ENCODE data around the gene PNPLA3.
A peak's percentile ranks its signal among the peaks of the same experiment; 100 is the strongest.

The PNPLA3 gene

GRCh38 chr22:43910178-43910695 is 13.4 kb upstream of the PNPLA3 start:
- peaks cover 5% of the 10 kb centered on the region; the same call in 1 of the 2 replicates for H3K4me1 ChIP-seq (ENCODE audit: insufficient read depth, low read length)
- H3K27me3 ChIP-seq (ENCODE audit: insufficient read depth, low read length), result no peaks in the 10 kb centered on the region; the same call in 1 of the 2 replicates
- no peak overlapping the region for H3K4me3 ChIP-seq (ENCODE audit: low read length)
- no peaks in the 10 kb centered on the region for H3K36me3 ChIP-seq (ENCODE audit: insufficient read depth, low read depth, low read length)
- H3K9ac ChIP-seq (ENCODE audit: low read depth, low read length), result no peak overlapping the region
- H3K9me3 ChIP-seq (ENCODE audit: insufficient read depth, low read depth, low read length), result no peaks in the 10 kb centered on the region
- H3K27ac ChIP-seq (ENCODE audit: low read length), result no peak overlapping the region

DNA sequence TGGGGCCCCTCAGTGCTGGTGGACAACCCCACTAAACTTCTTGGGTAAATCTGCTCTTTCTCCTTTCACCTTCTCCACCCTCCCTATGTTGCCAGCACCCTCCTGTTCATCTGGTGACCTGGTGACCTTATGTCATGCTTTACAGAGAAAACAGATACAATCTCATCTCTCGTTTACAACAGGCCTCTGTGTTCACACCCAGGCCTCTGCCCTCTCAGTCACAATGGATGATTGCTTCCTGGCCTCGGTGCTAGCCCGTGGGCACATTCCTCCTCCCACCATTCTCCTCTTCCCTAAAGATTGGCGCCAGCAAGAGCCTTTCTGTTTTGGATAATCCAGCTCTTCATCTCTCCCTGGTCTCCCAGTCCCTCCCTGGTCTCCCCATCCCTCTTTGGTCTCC is 12.3 kb upstream of the PNPLA3 start:
- Histone ChIP-seq H3K4me1 (ENCODE audit: insufficient read depth, low read length) (peaks cover 5% of the 10 kb centered on the region; the same call in 1 of the 2 replicates), H3K36me3 (ENCODE audit: insufficient read depth, low read depth, low read length) (no peaks in the 10 kb centered on the region)

DNA sequence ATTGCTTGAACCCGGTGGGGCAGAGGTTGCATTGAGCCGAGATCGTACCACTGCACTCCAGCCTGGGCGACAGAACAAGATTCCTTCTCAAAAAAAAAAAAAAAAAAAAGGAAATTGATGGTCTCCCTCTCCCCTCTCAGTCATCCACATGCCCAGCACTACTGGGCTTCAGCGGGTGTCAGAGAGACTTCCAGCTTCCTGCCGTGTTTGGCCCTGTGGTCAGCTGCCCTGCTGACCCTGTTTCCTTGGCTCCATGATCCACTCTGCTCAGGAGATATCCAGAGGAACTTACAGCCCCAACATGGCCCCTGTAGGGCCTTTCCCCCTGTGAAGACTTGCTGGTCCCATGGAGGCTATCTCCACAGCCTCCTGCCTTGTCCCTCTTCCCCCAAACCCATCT is 6.1 kb upstream of the PNPLA3 start:
- no peak overlapping the region for H3K9ac ChIP-seq (ENCODE audit: low read depth, low read length)
- H3K4me1 ChIP-seq (ENCODE audit: insufficient read depth, low read length), result no peaks in the 10 kb centered on the region
- H3K4me3 ChIP-seq (ENCODE audit: low read length), result no peak overlapping the region

More for the DNA sequence above, 12.3 kb upstream of the PNPLA3 start:
- no peak overlapping the region for H3K9ac ChIP-seq (ENCODE audit: low read depth, low read length)
- no peak overlapping the region for H3K27ac ChIP-seq (ENCODE audit: low read length)
- H3K4me3 ChIP-seq (ENCODE audit: low read length), result no peak overlapping the region
- H3K27me3 ChIP-seq (ENCODE audit: insufficient read depth, low read length), result no peaks in the 10 kb centered on the region; the same call in 1 of the 2 replicates
- H3K9me3 ChIP-seq (ENCODE audit: insufficient read depth, low read depth, low read length), result no peaks in the 10 kb centered on the region

GRCh38 chr22:43919106-43919973 is 4.3 kb upstream of the PNPLA3 start:
- no peaks in the 10 kb centered on the region for H3K27me3 ChIP-seq (ENCODE audit: insufficient read depth, low read length)
- no peaks in the 10 kb centered on the region for H3K36me3 ChIP-seq (ENCODE audit: insufficient read depth, low read depth, low read length)
- H3K27ac ChIP-seq (ENCODE audit: low read length), result no peak overlapping the region

More for the DNA sequence above, 6.1 kb upstream of the PNPLA3 start:
- Histone ChIP-seq H3K27ac (ENCODE audit: low read length) (no peak overlapping the region), H3K9me3 (ENCODE audit: insufficient read depth, low read depth, low read length) (no peaks in the 10 kb centered on the region), H3K36me3 (ENCODE audit: insufficient read depth, low read depth, low read length) (no peaks in the 10 kb centered on the region), H3K27me3 (ENCODE audit: insufficient read depth, low read length) (no peaks in the 10 kb centered on the region)

GRCh38 chr22:43921370-43921769 is 2.2 kb upstream of the PNPLA3 start:
- H3K27me3 ChIP-seq (ENCODE audit: insufficient read depth, low read length), result no peaks in the 10 kb centered on the region
- H3K9me3 ChIP-seq (ENCODE audit: insufficient read depth, low read depth, low read length), result no peaks in the 10 kb centered on the region
- H3K4me1 ChIP-seq (ENCODE audit: insufficient read depth, low read length), result peaks cover 12% of the 10 kb centered on the region; the same call in 1 of the 2 replicates
- H3K9ac ChIP-seq (ENCODE audit: low read depth, low read length), result no peak overlapping the region
- peaks cover 2% of the 10 kb centered on the region for H3K36me3 ChIP-seq (ENCODE audit: insufficient read depth, low read depth, low read length)
- no peak overlapping the region for H3K27ac ChIP-seq (ENCODE audit: low read length)
- no peak overlapping the region for H3K4me3 ChIP-seq (ENCODE audit: low read length)

More at GRCh38 chr22:43919106-43919973, 4.3 kb upstream of the PNPLA3 start:
- no peaks in the 10 kb centered on the region for H3K9me3 ChIP-seq (ENCODE audit: insufficient read depth, low read depth, low read length)
- H3K9ac ChIP-seq (ENCODE audit: low read depth, low read length), result no peak overlapping the region
- H3K4me1 ChIP-seq (ENCODE audit: insufficient read depth, low read length), result peaks cover 6% of the 10 kb centered on the region; the same call in 1 of the 2 replicates
- H3K4me3 ChIP-seq (ENCODE audit: low read length), result no peak overlapping the region

GRCh38 chr22:43922123-43922522 is 1.5 kb upstream of the PNPLA3 start:
- Histone ChIP-seq H3K4me3 (ENCODE audit: low read length) (no peak overlapping the region), H3K27me3 (ENCODE audit: insufficient read depth, low read length) (no peaks in the 10 kb centered on the region), H3K9ac (ENCODE audit: low read depth, low read length) (no peak overlapping the region), H3K4me1 (ENCODE audit: insufficient read depth, low read length) (peaks cover 12% of the 10 kb centered on the region; the same call in 1 of the 2 replicates), H3K36me3 (ENCODE audit: insufficient read depth, low read depth, low read length) (peaks cover 10% of the 10 kb centered on the region), H3K27ac (ENCODE audit: low read length) (no peak overlapping the region), H3K9me3 (ENCODE audit: insufficient read depth, low read depth, low read length) (no peaks in the 10 kb centered on the region)

DNA sequence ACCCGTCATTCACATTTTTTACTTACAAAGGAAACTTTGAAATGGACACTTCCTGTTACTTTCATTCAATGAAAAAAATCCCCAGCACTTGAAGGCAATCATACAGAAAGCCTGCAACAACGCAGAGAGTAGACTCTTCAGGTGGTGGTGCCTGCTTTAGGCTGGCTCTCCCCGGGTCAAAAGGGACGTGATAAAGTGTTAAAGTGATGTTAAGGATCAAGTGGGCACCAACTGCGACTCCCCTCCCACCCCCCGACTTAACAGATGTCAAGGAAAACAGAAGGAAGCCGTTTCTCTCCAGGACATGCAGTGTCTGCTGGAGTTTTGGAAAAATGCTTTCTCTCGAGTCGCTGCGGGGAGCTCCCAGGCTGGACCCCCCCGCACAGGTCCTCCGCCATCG is 414 bp upstream of the PNPLA3 start:
- Histone ChIP-seq H3K27me3 (ENCODE audit: insufficient read depth, low read length) (no peaks in the 10 kb centered on the region), H3K4me3 (ENCODE audit: low read length) (peak overlapping the region; percentile 81), H3K9me3 (ENCODE audit: insufficient read depth, low read depth, low read length) (no peaks in the 10 kb centered on the region), H3K36me3 (ENCODE audit: insufficient read depth, low read depth, low read length) (peaks cover 17% of the 10 kb centered on the region), H3K27ac (ENCODE audit: low read length) (peak overlapping the region; percentile 57), H3K4me1 (ENCODE audit: insufficient read depth, low read length) (peaks cover 12% of the 10 kb centered on the region; the same call in 1 of the 2 replicates), H3K9ac (ENCODE audit: low read depth, low read length) (peak overlapping the region; percentile 79; the same call in 1 of the 2 replicates)

DNA sequence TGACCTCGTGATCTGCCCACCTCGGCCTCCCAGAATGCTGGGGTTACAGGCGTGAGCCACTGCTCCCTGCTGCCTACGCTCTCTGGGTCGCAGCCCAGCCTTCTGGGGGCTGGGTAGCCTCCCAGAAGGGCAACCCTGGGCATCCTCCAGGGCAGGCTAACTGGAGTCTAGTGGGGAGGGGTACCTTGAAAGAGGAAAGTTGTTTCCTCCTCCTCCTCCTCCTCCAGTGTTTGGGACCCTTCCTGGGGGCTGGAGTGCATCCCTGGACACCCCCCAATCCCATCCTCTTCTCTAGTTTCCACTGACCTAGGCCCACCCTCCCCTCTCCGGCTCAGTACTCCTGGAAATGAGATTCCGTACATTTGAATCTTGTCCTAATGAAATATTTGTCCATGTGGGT is 1.3 kb downstream of the PNPLA3 start:
- peak overlapping the region; percentile 82; the same call in 1 of the 2 replicates for H3K9ac ChIP-seq (ENCODE audit: low read depth, low read length)
- H3K27ac ChIP-seq (ENCODE audit: low read length), result peak overlapping the region; percentile 23
- H3K4me3 ChIP-seq (ENCODE audit: low read length), result peak overlapping the region; percentile 79

GRCh38 chr22:43925433-43926348 is 2.1 kb downstream of the PNPLA3 start:
- peak overlapping the region; percentile 23 for H3K27ac ChIP-seq (ENCODE audit: low read length)
- H3K9ac ChIP-seq (ENCODE audit: low read depth, low read length), result peak overlapping the region; percentile 82; the same call in 1 of the 2 replicates

More for the DNA sequence above, 1.3 kb downstream of the PNPLA3 start:
- Histone ChIP-seq H3K36me3 (ENCODE audit: insufficient read depth, low read depth, low read length) (peaks cover 29% of the 10 kb centered on the region), H3K4me1 (ENCODE audit: insufficient read depth, low read length) (peaks cover 12% of the 10 kb centered on the region; the same call in 1 of the 2 replicates), H3K9me3 (ENCODE audit: insufficient read depth, low read depth, low read length) (no peaks in the 10 kb centered on the region), H3K27me3 (ENCODE audit: insufficient read depth, low read length) (no peaks in the 10 kb centered on the region)

DNA sequence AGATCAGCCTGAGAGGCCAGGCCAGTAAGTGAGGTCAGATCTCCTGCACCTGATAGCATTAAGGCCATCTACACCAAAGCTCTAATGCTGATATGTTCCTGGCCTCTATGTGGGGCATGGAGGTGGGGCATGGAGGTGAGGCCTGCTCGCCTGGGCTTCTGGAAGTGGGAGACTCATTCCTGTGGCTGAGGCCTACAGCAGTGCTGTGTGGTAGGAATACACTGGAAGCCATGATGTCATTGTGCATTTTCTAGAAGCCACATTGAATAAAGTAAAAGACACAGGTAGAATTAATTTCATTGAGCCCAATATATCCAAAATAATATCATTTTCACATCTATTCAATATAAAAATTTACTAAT is 2.7 kb downstream of the PNPLA3 start:
- Histone ChIP-seq H3K9ac (ENCODE audit: low read depth, low read length) (no peak overlapping the region), H3K27ac (ENCODE audit: low read length) (no peak overlapping the region), H3K4me3 (ENCODE audit: low read length) (peak overlapping the region; percentile 79; the same call in 1 of the 2 replicates), H3K36me3 (ENCODE audit: insufficient read depth, low read depth, low read length) (peaks cover 43% of the 10 kb centered on the region), H3K9me3 (ENCODE audit: insufficient read depth, low read depth, low read length) (no peaks in the 10 kb centered on the region), H3K27me3 (ENCODE audit: insufficient read depth, low read length) (no peaks in the 10 kb centered on the region), H3K4me1 (ENCODE audit: insufficient read depth, low read length) (peaks cover 12% of the 10 kb centered on the region; the same call in 1 of the 2 replicates)

More at GRCh38 chr22:43925433-43926348, 2.1 kb downstream of the PNPLA3 start:
- Histone ChIP-seq H3K4me3 (ENCODE audit: low read length) (peak overlapping the region; percentile 79), H3K4me1 (ENCODE audit: insufficient read depth, low read length) (peaks cover 12% of the 10 kb centered on the region; the same call in 1 of the 2 replicates), H3K36me3 (ENCODE audit: insufficient read depth, low read depth, low read length) (peaks cover 38% of the 10 kb centered on the region), H3K27me3 (ENCODE audit: insufficient read depth, low read length) (no peaks in the 10 kb centered on the region), H3K9me3 (ENCODE audit: insufficient read depth, low read depth, low read length) (no peaks in the 10 kb centered on the region)

- H3K36me3 ChIP-seq (ENCODE audit: insufficient read depth, low read depth, low read length), result peaks cover 65% of the 10 kb centered on the region
- H3K27ac ChIP-seq (ENCODE audit: low read length), result no peak overlapping the region
- no peak overlapping the region for H3K9ac ChIP-seq (ENCODE audit: low read depth, low read length)
- 0 out of 2 replicates have a peak, but pooled peaks cover 6% of the 10 kb centered on the region for H3K4me1 ChIP-seq (ENCODE audit: insufficient read depth, low read length)
- no peak overlapping the region for H3K4me3 ChIP-seq (ENCODE audit: low read length)
- H3K27me3 ChIP-seq (ENCODE audit: insufficient read depth, low read length), result no peaks in the 10 kb centered on the region
- H3K9me3 ChIP-seq (ENCODE audit: insufficient read depth, low read depth, low read length), result no peaks in the 10 kb centered on the region
Measured at GRCh38 chr22:43928468-43928867, 4.9 kb downstream of the PNPLA3 start.
